ENCODE data around the gene KLHL7.
"Not testable (repeated sequence)": the region's sequence is repeated elsewhere in the genome, so short reads cannot be mapped to it uniquely, and the experiment has no call there.

Gene KLHL7

GRCh38 chr7:23107781-23108180, 2.2 kb downstream of the KLHL7 start:
- DNase-seq = no peak

GRCh38 chr7:23108995-23109394, 3.4 kb downstream of the KLHL7 start:
- no peak for DNase-seq

GRCh38 chr7:23109470-23109869, 3.9 kb downstream of the KLHL7 start:
- DNase-seq = no peak

DNA sequence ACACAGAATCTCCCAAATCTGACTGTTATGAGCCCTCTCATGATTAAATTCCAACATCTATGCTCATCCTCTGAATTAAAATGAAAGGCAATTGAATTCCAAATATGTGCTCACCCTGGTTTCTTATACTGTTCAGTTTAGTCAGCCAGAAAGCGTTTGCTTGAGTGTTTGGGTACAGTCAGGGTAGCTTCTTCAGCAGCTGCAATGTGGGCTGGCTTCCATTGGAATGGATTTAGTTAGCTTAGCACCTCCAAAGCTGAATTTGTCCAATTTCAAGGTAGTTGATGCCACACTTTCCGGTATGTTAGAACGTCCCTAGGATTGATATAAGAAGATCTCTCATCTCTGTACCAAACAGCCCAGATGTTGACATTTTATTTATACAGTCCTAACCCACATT, 9.3 kb downstream of the KLHL7 start:
- DNase-seq = no peak

- DNase-seq = no peak
Observed at GRCh38 chr7:23115991-23116390, 10.4 kb downstream of the KLHL7 start.

DNA sequence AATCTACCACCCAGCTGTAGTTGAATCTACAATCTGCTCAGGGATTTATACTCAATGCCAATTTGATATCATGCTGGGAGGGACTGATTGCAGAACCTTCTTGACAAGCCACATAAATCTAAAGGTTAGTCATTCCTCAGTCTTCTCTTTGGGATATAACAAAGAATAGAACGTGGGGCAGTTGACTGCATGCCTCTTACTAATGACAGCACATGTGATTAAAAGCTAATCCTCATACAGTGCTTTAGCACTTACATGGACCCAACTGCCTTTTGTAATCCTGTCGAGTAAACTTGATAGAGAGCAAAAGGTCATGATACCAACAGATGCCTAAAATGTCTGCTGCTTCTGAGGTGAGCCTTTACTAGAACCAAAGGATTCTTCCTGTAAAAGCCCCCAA, 12.3 kb downstream of the KLHL7 start:
- no peak for DNase-seq

DNA sequence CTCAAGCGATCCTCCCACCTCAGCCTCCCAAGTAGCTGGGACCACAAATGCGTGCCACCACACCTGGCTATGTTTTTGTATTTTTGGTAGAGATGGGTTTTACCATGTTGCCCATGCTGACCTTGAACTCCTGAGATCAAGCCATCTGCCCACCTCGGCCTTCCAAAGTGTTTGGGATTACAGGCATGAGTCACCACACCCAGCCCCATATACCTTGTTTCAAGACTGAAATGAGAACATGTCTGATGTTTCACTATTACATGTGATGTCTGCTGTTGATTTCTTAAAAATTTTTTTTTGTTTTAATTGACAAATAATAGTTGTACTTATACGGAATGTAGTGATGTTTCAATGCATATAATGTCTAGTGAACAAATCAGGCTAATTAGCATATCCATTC, 14.5 kb downstream of the KLHL7 start:
- DNase-seq = no peak

DNA sequence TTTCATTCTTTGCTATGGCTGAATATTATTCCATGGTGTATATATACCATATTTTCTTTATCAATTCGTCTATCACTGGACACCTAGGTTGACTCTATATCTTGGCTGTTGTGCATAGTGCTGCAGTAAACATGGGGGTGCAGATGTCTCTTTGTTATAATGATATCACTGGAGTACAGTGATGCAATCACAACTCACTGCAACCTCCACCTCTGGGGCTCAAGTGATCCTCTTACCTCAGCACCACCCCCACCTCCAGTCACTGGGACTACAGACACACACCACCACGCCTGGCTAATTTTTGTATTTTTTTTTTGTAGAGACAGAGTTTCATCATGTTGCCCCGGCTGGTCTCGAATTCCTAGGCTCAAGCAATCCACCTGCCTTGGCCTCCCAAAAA, 15.6 kb downstream of the KLHL7 start:
- no peak for DNase-seq

GRCh38 chr7:23123007-23123406, 17.4 kb downstream of the KLHL7 start:
- no peak for DNase-seq

DNA sequence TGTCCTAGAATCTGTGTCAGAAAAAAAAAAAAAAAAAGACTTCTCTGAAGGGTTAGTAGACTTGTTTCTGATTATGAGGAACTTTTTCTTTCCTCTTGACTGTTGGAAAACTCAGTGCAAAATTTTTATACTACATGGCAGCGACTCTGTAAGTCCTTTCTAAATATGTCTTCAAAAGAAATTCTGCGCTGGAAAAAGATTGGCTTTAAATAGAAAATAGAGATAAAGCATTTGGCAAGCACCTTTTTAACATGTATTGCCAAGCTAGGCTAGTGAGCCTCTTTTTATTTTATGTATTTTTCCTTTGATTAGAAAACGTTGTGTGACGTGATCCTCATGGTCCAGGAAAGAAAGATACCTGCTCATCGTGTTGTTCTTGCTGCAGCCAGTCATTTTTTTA, 17.9 kb downstream of the KLHL7 start:
- no peak for DNase-seq

- no peak for DNase-seq
Observed at GRCh38 chr7:23129036-23129435, 23.5 kb downstream of the KLHL7 start.

DNA sequence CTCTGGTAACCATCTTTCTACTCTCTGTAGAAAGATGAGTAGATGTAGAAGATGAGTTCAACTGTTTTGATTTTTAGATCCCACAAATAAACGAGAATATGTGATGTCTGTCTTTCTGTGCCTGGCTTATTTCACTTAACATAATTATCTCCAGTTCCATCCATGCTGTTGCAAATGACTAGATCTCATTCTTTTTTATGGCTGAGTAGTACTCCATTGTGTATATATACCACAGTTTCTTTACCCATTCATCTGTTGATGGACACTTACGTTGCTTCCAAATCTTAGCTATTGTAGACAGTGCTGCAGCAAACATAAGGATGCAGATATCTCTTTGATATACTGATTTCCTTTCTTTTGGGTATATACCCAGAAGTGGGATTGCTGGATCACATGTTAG, 26.2 kb downstream of the KLHL7 start:
- DNase-seq = not testable (repeated sequence)

- no peak for DNase-seq
Observed at GRCh38 chr7:23133797-23134196, 28.2 kb downstream of the KLHL7 start.

DNA sequence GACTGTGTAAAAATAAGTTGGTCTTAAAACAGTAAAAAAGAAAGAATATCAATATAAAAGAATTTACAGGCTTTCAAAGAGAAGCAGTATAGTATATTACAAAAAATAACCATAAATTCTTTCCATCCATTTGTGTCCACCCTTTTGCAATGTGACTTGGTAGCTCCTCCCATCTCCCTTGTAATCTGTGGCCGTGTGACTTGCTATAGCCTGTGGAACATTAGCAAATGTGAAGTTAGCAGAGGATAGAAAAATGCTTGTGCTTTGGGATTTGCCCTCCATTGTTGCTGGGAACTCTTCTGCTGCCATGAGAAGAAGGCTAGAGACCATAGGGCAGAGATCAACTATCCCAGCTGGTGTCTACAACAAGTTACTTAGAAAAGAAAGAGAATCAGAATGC, 30.2 kb downstream of the KLHL7 start:
- DNase-seq = no peak

DNA sequence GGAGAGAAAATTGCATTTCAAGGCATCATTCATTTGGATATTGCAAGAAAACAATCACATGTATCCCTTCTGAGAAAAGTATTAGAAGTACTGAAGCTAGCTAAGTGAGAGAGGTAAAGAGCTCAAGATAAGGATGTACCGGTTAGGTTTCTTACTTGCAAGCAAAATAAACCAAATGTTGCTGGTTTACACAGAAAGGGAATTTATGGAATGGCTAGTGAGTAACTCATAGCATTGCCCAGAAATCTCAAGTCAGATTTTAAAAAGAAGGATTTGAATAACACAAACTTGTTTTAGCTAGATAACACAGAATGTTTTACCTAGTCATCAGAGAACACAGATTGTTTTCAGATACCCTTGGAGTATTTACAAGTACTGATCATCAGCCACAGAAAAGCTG, 30.6 kb downstream of the KLHL7 start:
- DNase-seq = no peak

- DNase-seq = no peak
Observed at GRCh38 chr7:23157679-23158078, 52.1 kb downstream of the KLHL7 start.

- DNase-seq = no peak
Observed at GRCh38 chr7:23158546-23158945, 53.0 kb downstream of the KLHL7 start.

GRCh38 chr7:23161482-23161881, 55.9 kb downstream of the KLHL7 start:
- DNase-seq = no peak

DNA sequence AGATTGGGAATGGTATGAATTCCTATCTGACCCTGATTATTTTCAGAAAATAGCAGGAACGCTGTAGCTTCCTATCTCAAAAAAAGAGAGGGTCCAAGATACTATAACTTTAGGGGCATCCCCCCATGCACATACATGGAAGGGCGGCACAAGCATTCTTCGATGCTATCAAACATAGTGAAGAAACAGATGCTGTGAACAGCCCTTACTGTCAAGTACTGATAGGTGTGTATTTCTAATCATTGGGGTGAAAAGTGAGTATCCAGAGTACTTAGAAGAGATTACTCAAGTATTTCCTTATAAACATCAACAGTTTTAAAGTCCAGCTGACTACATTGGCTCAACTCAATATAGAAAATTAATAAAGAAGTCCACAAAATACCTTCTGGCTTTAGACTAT, 59.3 kb downstream of the KLHL7 start:
- no peak for DNase-seq

GRCh38 chr7:23165316-23165715, 59.7 kb downstream of the KLHL7 start:
- DNase-seq = no peak

- DNase-seq = no peak
Observed at GRCh38 chr7:23167691-23168090, 62.1 kb downstream of the KLHL7 start.

DNA sequence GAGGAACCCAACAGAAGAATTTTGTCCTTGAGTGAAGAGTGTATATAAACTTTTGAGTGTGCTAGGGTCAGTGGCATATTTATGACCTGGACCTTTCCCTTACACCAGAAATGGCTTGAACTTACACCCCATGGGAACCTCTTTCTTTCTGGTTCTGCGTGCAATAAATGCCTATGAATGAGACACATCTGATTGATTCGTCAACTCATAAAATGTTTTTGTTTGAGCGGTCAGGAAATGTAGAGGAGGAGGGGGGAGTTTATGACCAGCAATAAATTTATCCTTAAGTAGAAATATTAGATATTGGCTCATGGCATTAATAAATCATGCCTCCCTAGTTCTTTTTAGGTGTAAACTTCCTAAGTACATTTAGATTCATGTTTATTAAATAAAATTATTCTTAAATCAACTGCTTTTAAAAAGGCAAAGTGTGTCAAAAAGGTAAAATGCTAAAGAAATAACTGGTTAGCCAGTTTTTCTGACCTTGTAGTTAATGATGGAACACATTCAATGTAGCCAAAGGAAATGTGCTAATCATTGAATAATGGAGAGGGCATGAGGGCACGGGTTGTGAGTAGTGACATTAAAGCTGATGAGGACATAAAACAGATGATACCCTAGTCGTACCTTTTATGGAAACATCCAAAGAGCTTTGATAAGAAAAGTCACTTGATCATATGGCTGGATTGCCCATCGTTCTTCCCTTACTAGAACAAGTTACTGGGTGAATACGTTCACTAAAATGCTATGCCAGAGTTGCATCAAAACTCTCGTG, 62.7 kb downstream of the KLHL7 start:
- DNase-seq = no peak

DNA sequence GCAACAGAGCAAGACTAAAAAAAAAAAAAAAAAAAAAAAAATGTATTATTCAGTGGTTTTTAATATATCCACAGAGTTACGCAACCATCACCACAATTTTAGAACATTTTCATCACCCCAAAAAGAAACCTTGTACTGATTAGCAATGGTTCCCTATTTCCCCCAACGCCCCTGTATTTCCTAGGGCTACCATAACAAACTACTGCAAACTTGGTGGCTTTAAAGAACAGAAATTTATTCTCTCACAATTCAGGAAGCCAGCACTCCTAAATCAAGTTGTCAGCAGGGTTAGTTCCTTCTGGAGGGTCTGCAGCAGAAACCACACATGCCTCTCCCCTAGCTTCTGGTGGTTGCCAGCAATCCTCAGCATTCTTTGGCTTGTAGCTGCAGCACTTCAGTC, 70.4 kb downstream of the KLHL7 start:
- DNase-seq = no peak

- DNase-seq = peak; percentile 99
Observed at GRCh38 chr7:23181684-23182553, 76.3 kb downstream of the KLHL7 start, which contains the start of gene NUP42. TSS of gene NUP42 (plus strand) at chr7:23182048. CDS start at chr7:23182086, 38 bp downstream.

All from NCI-H1105 (cell line).